Measurements from ENCODE around the gene DACH1.

DNA sequence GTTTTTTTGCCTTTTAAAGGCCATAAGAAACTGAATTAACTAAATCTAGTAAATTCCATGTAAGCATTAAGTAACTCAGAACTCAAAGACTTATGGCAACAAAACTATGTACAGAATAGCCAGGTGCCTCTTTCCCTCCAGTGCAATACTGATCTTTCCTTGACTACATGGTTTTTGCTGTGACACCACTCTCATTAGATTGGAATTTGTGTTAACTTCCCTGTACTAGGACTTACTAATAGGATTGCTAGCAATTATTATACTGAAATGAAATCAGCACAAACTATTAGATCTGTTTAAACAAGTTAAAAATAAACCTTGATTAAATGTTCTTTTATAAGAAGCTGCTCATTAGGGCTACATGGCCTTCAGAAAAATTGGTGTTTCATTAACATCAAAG lies 96.3 kb downstream of the DACH1 start:
- TF ChIP-seq, protein P1, sequence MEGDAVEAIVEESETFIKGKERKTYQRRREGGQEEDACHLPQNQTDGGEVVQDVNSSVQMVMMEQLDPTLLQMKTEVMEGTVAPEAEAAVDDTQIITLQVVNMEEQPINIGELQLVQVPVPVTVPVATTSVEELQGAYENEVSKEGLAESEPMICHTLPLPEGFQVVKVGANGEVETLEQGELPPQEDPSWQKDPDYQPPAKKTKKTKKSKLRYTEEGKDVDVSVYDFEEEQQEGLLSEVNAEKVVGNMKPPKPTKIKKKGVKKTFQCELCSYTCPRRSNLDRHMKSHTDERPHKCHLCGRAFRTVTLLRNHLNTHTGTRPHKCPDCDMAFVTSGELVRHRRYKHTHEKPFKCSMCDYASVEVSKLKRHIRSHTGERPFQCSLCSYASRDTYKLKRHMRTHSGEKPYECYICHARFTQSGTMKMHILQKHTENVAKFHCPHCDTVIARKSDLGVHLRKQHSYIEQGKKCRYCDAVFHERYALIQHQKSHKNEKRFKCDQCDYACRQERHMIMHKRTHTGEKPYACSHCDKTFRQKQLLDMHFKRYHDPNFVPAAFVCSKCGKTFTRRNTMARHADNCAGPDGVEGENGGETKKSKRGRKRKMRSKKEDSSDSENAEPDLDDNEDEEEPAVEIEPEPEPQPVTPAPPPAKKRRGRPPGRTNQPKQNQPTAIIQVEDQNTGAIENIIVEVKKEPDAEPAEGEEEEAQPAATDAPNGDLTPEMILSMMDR (IDR thresholded peaks at IDR 0.05; ENCODE audit: insufficient read depth, low read length) = no peak
- TF ChIP-seq POLR2AphosphoS5 (IDR thresholded peaks at IDR 0.05; ENCODE audit: low read depth) (no peak), GABPA (IDR thresholded peaks at IDR 0.05; ENCODE audit: low read depth) (no peak)
